GM19023 (cell line): Measurements from ENCODE around the gene SYCN.
"Not testable (repeated sequence)": the region's sequence is repeated elsewhere in the genome, so short reads cannot be mapped to it uniquely, and the experiment has no call there.

ENCODE experiments used
- ATAC-seq: cut with Tn5 transposase; IDR thresholded peaks from one replicate; pipeline ENCODE4 v1.9.1; 2021; ENCODE audit warnings: mild to moderate bottlenecking, moderate library complexity; ENCODE audit not compliant: unreplicated experiment

Gene SYCN

GRCh38 chr19:39203372-39204341, at the start of gene SYCN:
SYCN (minus strand) TSS chr19:39204263; CDS start chr19:39204254, 9 bp downstream.
- no peak for ATAC-seq

GRCh38 chr19:39253374-39254149, 49.5 kb upstream of the SYCN start:
- no peak for ATAC-seq

GRCh38 chr19:39252458-39252857, 48.4 kb upstream of the SYCN start:
- no peak for ATAC-seq

- no peak for ATAC-seq
Observed at GRCh38 chr19:39251846-39252245, 47.8 kb upstream of the SYCN start.

- no peak for ATAC-seq
Observed at GRCh38 chr19:39251081-39251480, 47.0 kb upstream of the SYCN start.

- ATAC-seq, result no peak
Observed at GRCh38 chr19:39248806-39249205, 44.7 kb upstream of the SYCN start, which contains the start of gene IFNL4. IFNL4 (minus strand) TSS chr19:39248856.

- ATAC-seq, result no peak
Observed at GRCh38 chr19:39247701-39248664, 43.9 kb upstream of the SYCN start.

- ATAC-seq, result no peak
Observed at GRCh38 chr19:39246951-39247669, 43.0 kb upstream of the SYCN start.

GRCh38 chr19:39245166-39245565, 41.1 kb upstream of the SYCN start:
- not testable (repeated sequence) for ATAC-seq

- not testable (repeated sequence) for ATAC-seq
Observed at GRCh38 chr19:39244410-39245100, 40.5 kb upstream of the SYCN start, which contains the start of gene IFNL3. IFNL3 (minus strand) TSS chr19:39245006; CDS start chr19:39244967, 39 bp downstream.

- ATAC-seq, result not testable (repeated sequence)
Observed at GRCh38 chr19:39243741-39244140, 39.7 kb upstream of the SYCN start.

- no peak for ATAC-seq
Observed at GRCh38 chr19:39240421-39240820, 36.4 kb upstream of the SYCN start.

- ATAC-seq, result no peak
Observed at GRCh38 chr19:39238944-39239343, 34.9 kb upstream of the SYCN start.

GRCh38 chr19:39238209-39238608, 34.1 kb upstream of the SYCN start:
- no peak for ATAC-seq

GRCh38 chr19:39237200-39238184, 33.4 kb upstream of the SYCN start:
- ATAC-seq, result no peak

GRCh38 chr19:39236527-39236926, 32.5 kb upstream of the SYCN start:
- ATAC-seq, result no peak

- ATAC-seq, result no peak
Observed at GRCh38 chr19:39232708-39233107, 28.6 kb upstream of the SYCN start.
